Lower leg skin (tissue), 4 donors: ENCODE results near the gene CABCOCO1. TPM values are rescaled to one million over a fixed set of nuclear protein-coding genes. Genes with fewer than 3 reads are reported as not detected.
"Not testable (repeated sequence)": the region's sequence is repeated elsewhere in the genome, so short reads cannot be mapped to it uniquely, and the experiment has no call there.

ENCODE experiments used
- DNase-seq, 2 donors: peaks; one replicate each; pipeline ENCODE4 v3.0.0-alpha.2; 2019; ENCODE audit warnings: low spot score in 2 of 2
- H3K4me3 ChIP-seq: fragments of 200-600 bp; sonication (generic); 2 replicates; pipeline ENCODE4 v1.5.1; 2017; ENCODE audit warnings: mild to moderate bottlenecking, low read depth; ENCODE audit not compliant: poor library complexity, severe bottlenecking
- CTCF ChIP-seq, 3 donors: fragments of 450-650 bp; IDR thresholded peaks; one replicate each; pipeline ENCODE4 v1.5.1; 2016; ENCODE audit warnings: antibody characterized with exemption in 3 of 3, mild to moderate bottlenecking in 3 of 3, moderate library complexity in 2 of 3
- POLR2A ChIP-seq, 2 donors: fragments of 450-650 bp; IDR thresholded peaks; one replicate each; pipeline ENCODE4 v1.6.1; 2016 to 2017; ENCODE audit warnings: antibody characterized with exemption in 2 of 2, mild to moderate bottlenecking in 1 of 2, moderate library complexity in 1 of 2
- WGBS, 2 donors: methylation state at CpG; one replicate each; pipeline ENCODE4 v1.1.5; 2018; 5-methylcytosine and 5-hydroxymethylcytosine counted together
- intact Hi-C: fragments of 100-400 bp; cut with DNase I; formaldehyde crosslinking; loops from one replicate; pipeline ENCODE4 v1.15.0; 2023; ENCODE audit warnings: low total_unique reads
- total RNA-seq, 4 donors: library from RNA; depleted of rRNA; stranded (reverse); fragments of >200 nt; gene quantifications; one replicate each; pipeline ENCODE4 v1.1.0, GENCODE V29; 2016

Gene CABCOCO1
- total RNA-seq, 4 donors from 2014 or later: 0.46 TPM; not detected in 3

GRCh38 chr10:61701055-61701705, 38.5 kb downstream of the CABCOCO1 start:
- WGBS, 2 donors: 46 to 57% methylated on average over 2 of the region's 2 CpGs
- no peak overlapping the region for H3K4me3 ChIP-seq
- TF ChIP-seq POLR2A (IDR thresholded peaks at IDR 0.05): no peak
- TF ChIP-seq CTCF (IDR thresholded peaks at IDR 0.05): no peak
- intact Hi-C loops: no loop called here
- no peak for DNase-seq

GRCh38 chr10:61701706-61702105, 39.0 kb downstream of the CABCOCO1 start:
- 49 to 52% methylated on average over 2 of the region's 2 CpGs for WGBS, 2 donors
- intact Hi-C loops: no loop called here
- no peak for TF ChIP-seq CTCF (IDR thresholded peaks at IDR 0.05)
- no peak for TF ChIP-seq POLR2A (IDR thresholded peaks at IDR 0.05)

GRCh38 chr10:61702584-61702983, 39.9 kb downstream of the CABCOCO1 start:
- intact Hi-C loops: no loop called here
- no peak for TF ChIP-seq POLR2A (IDR thresholded peaks at IDR 0.05)
- no peak for TF ChIP-seq CTCF (IDR thresholded peaks at IDR 0.05)
- 85 to 86% methylated on average over 2 of the region's 2 CpGs for WGBS, 2 donors
- DNase-seq: no peak
- no peak overlapping the region for H3K4me3 ChIP-seq

More at GRCh38 chr10:61701706-61702105, 39.0 kb downstream of the CABCOCO1 start:
- no peak for DNase-seq
- H3K4me3 ChIP-seq: no peak overlapping the region

GRCh38 chr10:61705022-61705613, 42.4 kb downstream of the CABCOCO1 start:
- TF ChIP-seq CTCF (IDR thresholded peaks at IDR 0.05) (no peak), POLR2A (IDR thresholded peaks at IDR 0.05) (no peak)
- no peak for DNase-seq
- intact Hi-C loops: no loop called here
- WGBS, 2 donors: 91 to 92% methylated on average over 1 of the region's 1 CpG
- no peak overlapping the region for H3K4me3 ChIP-seq

GRCh38 chr10:61708846-61709245, 46.1 kb downstream of the CABCOCO1 start:
- DNase-seq: no peak

GRCh38 chr10:61712105-61712504, 49.4 kb downstream of the CABCOCO1 start:
- 46 to 51% methylated on average over 2 of the region's 2 CpGs for WGBS, 2 donors
- intact Hi-C loops, DNase-seq, H3K4me3 ChIP-seq: not testable (repeated sequence)

More at GRCh38 chr10:61708846-61709245, 46.1 kb downstream of the CABCOCO1 start:
- intact Hi-C loops: no loop called here
- H3K4me3 ChIP-seq: no peak overlapping the region
- TF ChIP-seq POLR2A (IDR thresholded peaks at IDR 0.05) (no peak), CTCF (IDR thresholded peaks at IDR 0.05) (no peak)
- 56 to 66% methylated on average over 2 of the region's 2 CpGs for WGBS, 2 donors

- 95 to 97% methylated on average over 6 of the region's 6 CpGs for WGBS, 2 donors
- DNase-seq, intact Hi-C loops, H3K4me3 ChIP-seq: not testable (repeated sequence)
Measured at GRCh38 chr10:61719475-61719874, 56.7 kb downstream of the CABCOCO1 start.
